ENCODE measurements around the gene NCAM1.

Gene NCAM1

GRCh38 chr11:113001709-113002108 is 40.5 kb downstream of the NCAM1 start (continued):
- TF ChIP-seq ZNF280D (tag by site-specific recombination; IDR thresholded peaks at IDR 0.05) (0 out of 2 replicates have a peak, but pooled peaks have one; percentile 29), ZFP69B (tag by site-specific recombination; IDR thresholded peaks at IDR 0.05) (no peak), ZNF404 (tag by site-specific recombination; IDR thresholded peaks at IDR 0.05) (no peak), YY2 (tag by site-specific recombination; IDR thresholded peaks at IDR 0.05) (no peak), ZNF394 (tag by site-specific recombination; IDR thresholded peaks at IDR 0.05; ENCODE audit: borderline replicate concordance) (peak; percentile 83), ZNF830 (tag by site-specific recombination; IDR thresholded peaks at IDR 0.05; ENCODE audit: low read depth) (no peak), ZNF580 (tag by site-specific recombination; IDR thresholded peaks at IDR 0.05) (0 out of 2 replicates have a peak, but pooled peaks have one; percentile 38), ZNF354C (tag by site-specific recombination; IDR thresholded peaks at IDR 0.05; ENCODE audit: borderline replicate concordance, low read depth) (no peak), ZNF202 (tag by site-specific recombination; IDR thresholded peaks at IDR 0.05; ENCODE audit: borderline replicate concordance) (no peak), AEBP2 (tag by site-specific recombination; IDR thresholded peaks at IDR 0.05; ENCODE audit: borderline replicate concordance) (no peak), MEIS1 (CRISPR knock-in tag; IDR thresholded peaks at IDR 0.05; ENCODE audit: borderline replicate concordance) (no peak), MZF1 (tag by site-specific recombination; IDR thresholded peaks at IDR 0.05; ENCODE audit: borderline replicate concordance) (peak; percentile 62; the same call in 1 of the 2 replicates), GLIS2 (tag by site-specific recombination; IDR thresholded peaks at IDR 0.05) (no peak), ZNF629 (tag by site-specific recombination; IDR thresholded peaks at IDR 0.05) (peak; percentile 64), ZNF362 (tag by site-specific recombination; IDR thresholded peaks at IDR 0.05) (0 out of 2 replicates have a peak, but pooled peaks have one; percentile 32), PRDM6 (tag by site-specific recombination; IDR thresholded peaks at IDR 0.05) (peak; percentile 46; the same call in 1 of the 2 replicates), RBAK (tag by site-specific recombination; IDR thresholded peaks at IDR 0.05) (no peak), SCRT1 (tag by site-specific recombination; IDR thresholded peaks at IDR 0.05; ENCODE audit: borderline replicate concordance) (peak; percentile 83), PATZ1 (tag by site-specific recombination; IDR thresholded peaks at IDR 0.05) (no peak), ZFHX2 (tag by site-specific recombination; conservative IDR thresholded peaks at IDR 0.05) (no peak), INSM2 (tag by site-specific recombination; IDR thresholded peaks at IDR 0.05) (no peak), IKZF3 (tag by site-specific recombination; IDR thresholded peaks at IDR 0.05) (peak; percentile 69; the same call in 1 of the 2 replicates), ATF2 (tag by site-specific recombination; IDR thresholded peaks at IDR 0.05; ENCODE audit: low read depth) (peak; percentile 87), ZNF704 (tag by site-specific recombination; IDR thresholded peaks at IDR 0.05) (no peak)

Measured in HEK293 (cell line).